H1 (cell line): ENCODE results near the gene NPL. TPM values are rescaled to one million over a fixed set of nuclear protein-coding genes. Genes with fewer than 3 reads are reported as not detected.

Experiments used
- CTCF ChIA-PET: fragments of 300-600 bp; sonication (Branson Sonifier 250); formaldehyde crosslinking; loops from one replicate; lab custom pipeline; 2021; ENCODE audit not compliant: partially characterized antibody; lab: Charles Lee
- POLR2A ChIA-PET: fragments of 300-600 bp; sonication (Branson Sonifier 250); formaldehyde crosslinking; loops from one replicate; lab custom pipeline; 2021; ENCODE audit warnings: inconsistent platforms; ENCODE audit not compliant: partially characterized antibody; lab: Charles Lee
- DNase-seq, 2 experiments: peaks; one replicate each; pipeline versions ENCODE4 v3.0.0 to v3.0.0-alpha.2; 2010 to 2022; ENCODE audit warnings: low spot score in 2 of 2, low read depth in 1 of 2, mixed read lengths in 1 of 2
- FAIRE-seq: peaks from 2 replicates; lab custom pipeline; 2011; peaks lifted over from hg19 to GRCh38; lab: Jason Lieb, UNC
- H2AFZ ChIP-seq: 2 replicates; pipeline ENCODE4 v1.8.1; 2012; ENCODE audit warnings: low read length, inconsistent platforms
- H2AK5ac ChIP-seq: 2 replicates; pipeline ENCODE4 v1.6.1; 2013; ENCODE audit warnings: low read depth, low read length
- H2BK120ac ChIP-seq: replicated peaks from 2 replicates; pipeline ENCODE3; 2013; ENCODE audit warnings: low read depth, low read length, inconsistent platforms
- H2BK12ac ChIP-seq: 2 replicates; pipeline ENCODE4 v1.6.1; 2013; ENCODE audit warnings: low read depth, low read length
- H2BK15ac ChIP-seq: 2 replicates; pipeline ENCODE4 v1.6.1; 2013; ENCODE audit warnings: low read length
- H2BK20ac ChIP-seq: 2 replicates; pipeline ENCODE4 v1.6.1; 2013; ENCODE audit warnings: low read length
- H2BK5ac ChIP-seq: 2 replicates; pipeline ENCODE4 v1.6.1; 2013; ENCODE audit warnings: low read depth, low read length
- H3K14ac ChIP-seq: 2 replicates; pipeline ENCODE4 v1.6.1; 2013; ENCODE audit warnings: inconsistent platforms; ENCODE audit not compliant: insufficient read length
- H3K18ac ChIP-seq: 2 replicates; pipeline ENCODE4 v1.6.1; 2013; ENCODE audit warnings: low read length; ENCODE audit errors: extremely low read depth
- H3K23ac ChIP-seq: 2 replicates; pipeline ENCODE4 v1.6.1; 2013; ENCODE audit warnings: inconsistent platforms; ENCODE audit not compliant: insufficient read length
- H3K23me2 ChIP-seq: 2 replicates; pipeline ENCODE4 v1.6.1; 2013; ENCODE audit warnings: low read depth, low read length
- H3K27ac ChIP-seq: 2 replicates; pipeline ENCODE4 v1.6.1; 2011; ENCODE audit warnings: low read depth, low read length, inconsistent platforms
- H3K27me3 ChIP-seq, 4 experiments: replicated peaks in 1 of 4; 1 replicate in 1 of 4; 2 replicates in 3 of 4; pipeline versions ENCODE4 v1.6.1 to v1.8.1; 2011 to 2013; ENCODE audit warnings: low read length in 3 of 4, mild to moderate bottlenecking in 3 of 4, inconsistent platforms in 2 of 4, mixed read lengths in 2 of 4, moderate library complexity in 1 of 4; ENCODE audit not compliant: control insufficient read depth in 3 of 4, insufficient read depth in 3 of 4; ENCODE audit errors: extremely low read depth in 1 of 4
- H3K36me3 ChIP-seq, 4 experiments: 2 replicates each; pipeline versions ENCODE4 v1.6.1 to v1.8.1; 2011 to 2013; ENCODE audit warnings: mild to moderate bottlenecking in 4 of 4, low read length in 3 of 4, moderate library complexity in 2 of 4, control low read depth in 1 of 4, inconsistent platforms in 1 of 4; ENCODE audit not compliant: insufficient read depth in 4 of 4, control insufficient read depth in 2 of 4
- H3K4ac ChIP-seq: replicated peaks from 2 replicates; pipeline ENCODE3; 2013; ENCODE audit warnings: low read length, low read depth, mixed read lengths, inconsistent platforms; ENCODE audit not compliant: insufficient read length
- H3K4me1 ChIP-seq, 4 experiments: replicated peaks in 1 of 4; 1 replicate in 1 of 4; 2 replicates in 3 of 4; pipeline versions ENCODE4 v1.6.1 to v1.8.1; 2011 to 2013; ENCODE audit warnings: low read length in 3 of 4, inconsistent platforms in 2 of 4, mixed read lengths in 1 of 4; ENCODE audit not compliant: insufficient read depth in 4 of 4, control insufficient read depth in 3 of 4
- H3K4me2 ChIP-seq, 2 experiments: 2 replicates each; pipeline versions ENCODE4 v1.6.1 to v1.8.1; 2011 to 2013; ENCODE audit warnings: low read depth in 2 of 2, low read length in 2 of 2, control low read depth in 1 of 2, inconsistent platforms in 1 of 2, mild to moderate bottlenecking in 1 of 2; ENCODE audit not compliant: insufficient read depth in 1 of 2
- H3K4me3 ChIP-seq, 4 experiments: fragments of 200-600, 300-600 bp in 1 of 4; sonication (generic), shearing (Covaris generic), sonication (Bioruptor Twin) in 1 of 4; 2 replicates each; pipeline versions ENCODE4 v1.5.1 to v1.8.1; 2011 to 2016; ENCODE audit warnings: low read length in 4 of 4, low read depth in 3 of 4, control low read depth in 2 of 4, inconsistent platforms in 2 of 4, mild to moderate bottlenecking in 2 of 4, mixed read lengths in 1 of 4, moderate library complexity in 1 of 4; ENCODE audit not compliant: insufficient read depth in 2 of 4; ENCODE audit errors: extremely low read depth in 1 of 4
- H3K56ac ChIP-seq: replicated peaks from 2 replicates; pipeline ENCODE3; 2013; ENCODE audit warnings: low read depth, mild to moderate bottlenecking, mixed read lengths, low read length, inconsistent platforms; ENCODE audit not compliant: insufficient read length
- H3K79me1 ChIP-seq: 2 replicates; pipeline ENCODE4 v1.6.1; 2013; ENCODE audit warnings: low read depth, low read length, control low read depth
- H3K79me2 ChIP-seq, 2 experiments: 2 replicates each; pipeline versions ENCODE4 v1.6.1 to v1.8.1; 2012 to 2013; ENCODE audit warnings: low read length in 2 of 2, mild to moderate bottlenecking in 2 of 2, inconsistent platforms in 1 of 2; ENCODE audit not compliant: insufficient read depth in 2 of 2, control insufficient read depth in 1 of 2
- H3K9ac ChIP-seq, 4 experiments: replicated peaks in 1 of 4; 1 replicate in 1 of 4; 2 replicates in 3 of 4; pipeline versions ENCODE4 v1.6.1 to v1.8.1; 2011 to 2013; ENCODE audit warnings: low read depth in 3 of 4, low read length in 3 of 4, control low read depth in 2 of 4, mild to moderate bottlenecking in 2 of 4, moderate library complexity in 2 of 4, inconsistent platforms in 1 of 4; ENCODE audit errors: extremely low read depth in 1 of 4
- H3K9me3 ChIP-seq, 2 experiments: 2 replicates each; pipeline versions ENCODE4 v1.6.1 to v1.8.1; 2012 to 2013; ENCODE audit warnings: mild to moderate bottlenecking in 2 of 2, moderate library complexity in 2 of 2, control low read depth in 1 of 2, inconsistent platforms in 1 of 2, low read depth in 1 of 2, low read length in 1 of 2, mixed read lengths in 1 of 2; ENCODE audit not compliant: insufficient read depth in 2 of 2
- H4K20me1 ChIP-seq, 2 experiments: replicated peaks in 1 of 2; 2 replicates each; pipeline versions ENCODE3 to v1.8.1; 2011 to 2013; ENCODE audit warnings: inconsistent platforms in 2 of 2, low read length in 2 of 2, mild to moderate bottlenecking in 1 of 2; ENCODE audit not compliant: insufficient read depth in 2 of 2, control insufficient read depth in 1 of 2
- H4K5ac ChIP-seq: 2 replicates; pipeline ENCODE4 v1.6.1; 2013; ENCODE audit warnings: low read length, low read depth, mixed read lengths, inconsistent platforms; ENCODE audit not compliant: insufficient read length
- H4K8ac ChIP-seq: 2 replicates; pipeline ENCODE4 v1.8.0; 2013; ENCODE audit warnings: mild to moderate bottlenecking, moderate library complexity, low read length, inconsistent platforms; ENCODE audit not compliant: insufficient read depth; ENCODE audit errors: extremely low read depth
- H4K91ac ChIP-seq: replicated peaks from 2 replicates; pipeline ENCODE3; 2013; ENCODE audit warnings: low read length, mixed read lengths, inconsistent platforms; ENCODE audit not compliant: insufficient read length
- ASH2L ChIP-seq: fragments of 200-600, 300-600 bp; sonication (generic); IDR thresholded peaks from one replicate; pipeline ENCODE4 v1.7.1; 2017; ENCODE audit warnings: low read length
- CBX8 ChIP-seq: fragments of 300-800, 300-1000 bp; sonication (generic); IDR thresholded peaks from 2 replicates; pipeline ENCODE4 v1.7.1; 2016; ENCODE audit warnings: low read depth, low read length, borderline replicate concordance
- GABPA ChIP-seq: IDR thresholded peaks from 2 replicates; pipeline ENCODE4 v1.6.1; 2011; ENCODE audit warnings: mild to moderate bottlenecking, low read length, moderate library complexity, borderline replicate concordance; ENCODE audit not compliant: insufficient read depth
- HDAC6 ChIP-seq: IDR thresholded peaks from one replicate; pipeline ENCODE4 v1.7.1; 2012; ENCODE audit warnings: low read depth, mild to moderate bottlenecking, inconsistent platforms, low read length, moderate library complexity
- JUN ChIP-seq: IDR thresholded peaks from 2 replicates; pipeline ENCODE4 v1.6.1; 2011; ENCODE audit warnings: low read depth, mild to moderate bottlenecking, improper control_type of control experiment, low read length
- SAP30 ChIP-seq: fragments of 300-600 bp; sonication (generic); IDR thresholded peaks from 2 replicates; pipeline ENCODE4 v1.7.1; 2012; ENCODE audit warnings: low read length, moderate library complexity, mild to moderate bottlenecking, inconsistent platforms; ENCODE audit not compliant: insufficient read depth, insufficient replicate concordance
- SIX5 ChIP-seq: IDR thresholded peaks from 2 replicates; pipeline ENCODE4 v1.6.1; 2011; ENCODE audit warnings: mild to moderate bottlenecking, low read depth, low read length
- SP2 ChIP-seq: IDR thresholded peaks from 2 replicates; pipeline ENCODE4 v1.6.1; 2012; ENCODE audit warnings: mild to moderate bottlenecking, low read length, inconsistent platforms
- SUZ12 ChIP-seq: fragments of 200-600 bp; sonication (generic); IDR thresholded peaks from 2 replicates; pipeline ENCODE4 v1.6.1; 2012; ENCODE audit warnings: mild to moderate bottlenecking, inconsistent platforms, low read length, moderate library complexity, mixed read lengths
- WGBS, 2 experiments: shearing (Covaris generic) in 1 of 2; methylation state at CpG; one replicate each; pipeline versions ENCODE4 v1.1.6 to v1.1.7; 2013 to 2015; ENCODE audit warnings: low lambda C conversion rate in 2 of 2, mixed read lengths in 2 of 2, inconsistent platforms in 1 of 2, low coverage in 1 of 2, missing lambda C conversion rate in 1 of 2; ENCODE audit not compliant: insufficient replicate concordance in 2 of 2, insufficient coverage in 1 of 2, insufficient read length in 1 of 2; ENCODE audit errors: extremely low coverage in 1 of 2, missing lambda C conversion rate in 1 of 2; 5-methylcytosine and 5-hydroxymethylcytosine counted together
- polyA plus RNA-seq, 7 experiments: library from polyadenylated mRNA; depleted of rRNA in 3 of 7; stranded (reverse) in 5 of 7; unstranded in 2 of 7; fragments of >200 nt in 5 of 7; fragments of 200-250 nt in 2 of 7; gene quantifications; 1 replicate in 5 of 7; 2 replicates in 1 of 7; 4 replicates in 1 of 7; pipeline versions ENCODE4 v1.2.1 to v1.2.3, GENCODE V29; 2011 to 2013; ENCODE audit warnings: missing spikeins in 2 of 7, mixed read lengths in 2 of 7
- total RNA-seq: library from RNA; stranded (reverse); fragmentation: NEBNext Ultra II Directional; extraction: Animal tissue kit (Norgen Biotek cat#: 25700); gene quantifications from 2 replicates; pipeline ENCODE4 v1.2.1, GENCODE V29; 2021
- TF ChIP-seq, protein P1 (sequence below): IDR thresholded peaks from 2 replicates; pipeline ENCODE4 v1.6.1; 2011; ENCODE audit warnings: low read length, improper control_type of control experiment
- TF ChIP-seq, protein P2 (sequence below): IDR thresholded peaks from 2 replicates; pipeline ENCODE4 v1.6.1; 2012; ENCODE audit warnings: inconsistent platforms

The NPL gene
- total and polyA plus RNA-seq, 2 of the 8 experiments (the other 6 are each of a cell fraction or from before 2014, with no cell fraction given), result 2.2 to 4.4 TPM

DNA sequence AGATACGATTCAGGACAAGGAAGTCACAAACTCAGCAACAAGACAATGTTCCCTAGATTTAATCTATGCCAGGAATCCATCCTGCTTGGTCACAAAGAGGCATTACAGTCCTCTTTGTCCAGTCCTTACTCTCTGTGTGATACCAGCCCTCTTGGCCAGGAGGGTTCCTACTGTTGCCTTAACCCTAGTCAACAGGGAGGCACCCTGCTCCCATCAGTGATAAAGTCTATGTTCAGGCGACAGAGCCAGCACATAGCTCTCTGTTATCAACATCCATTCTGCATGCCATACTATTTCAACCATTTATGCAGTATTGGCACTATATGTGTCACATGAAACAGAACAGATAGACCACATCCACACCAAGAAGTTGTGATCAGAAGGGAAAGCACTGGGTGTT lies 4.4 kb upstream of the NPL start:
- H3K27me3 ChIP-seq, result peaks cover 14 to 29% (median 21%) of the 10 kb centered on the region in 4 experiments
- H3K9me3 ChIP-seq, result no peaks in the 10 kb centered on the region
- H3K27ac ChIP-seq, result no peak overlapping the region
- no peaks in the 10 kb centered on the region for H3K36me3 ChIP-seq
- WGBS, 2 experiments, result 90% methylated on average over 2 of the region's 2 CpGs; no CpG with 5 or more reads in 1 of the 2 experiments
- no peaks in the 10 kb centered on the region for H3K79me1 ChIP-seq
- no peaks in the 10 kb centered on the region for H3K79me2 ChIP-seq
- no peak overlapping the region for H3K18ac ChIP-seq
- H2AK5ac ChIP-seq, result no peak overlapping the region
- peak overlapping the region; percentile 55 for H2BK12ac ChIP-seq
- CTCF ChIA-PET, result interaction anchor here (0.6 to 23.0 kb wide), 45 partner anchors 12 to 812 kb away, joined by 3 to 1131 read pairs (median 4); partner anchors contain the start of genes RGS16, RGS8 and RNASEL
- H4K8ac ChIP-seq, result no peak overlapping the region
- H2BK120ac ChIP-seq, result no peak overlapping the region
- no peak overlapping the region for H2BK5ac ChIP-seq
- peaks cover 7% of the 10 kb centered on the region; the same call in 1 of the 2 replicates for H3K23me2 ChIP-seq
- no peak overlapping the region for H2BK15ac ChIP-seq
- H2BK20ac ChIP-seq, result no peak overlapping the region
- no peak overlapping the region for H3K4ac ChIP-seq
- no peak overlapping the region for H4K91ac ChIP-seq
- FAIRE-seq (no peak), DNase-seq (no peak)
- no peak overlapping the region for H3K56ac ChIP-seq
- no peak overlapping the region for H3K9ac ChIP-seq
- no peak overlapping the region for H4K5ac ChIP-seq
- H3K4me2 ChIP-seq, result no peak overlapping the region
- H3K4me3 ChIP-seq, result no peak overlapping the region
- POLR2A ChIA-PET, result interaction anchor here (1.7 to 12.2 kb wide), 3 partner anchors 170 to 185 kb away, joined by 16 to 166 read pairs (median 28); partner anchors contain the start of gene RGS16
- no peak overlapping the region for H3K23ac ChIP-seq
- H2AFZ ChIP-seq, result no peak overlapping the region
- H3K4me1 ChIP-seq, result peaks cover 0 to 8% (median 3%) of the 10 kb centered on the region in 4 experiments; a peak in 2 of 7 replicates
- H4K20me1 ChIP-seq, result no peaks in the 10 kb centered on the region
- no peak overlapping the region for H3K14ac ChIP-seq
- TF ChIP-seq SIX5 (no peak), CBX8 (no peak), SUZ12 (no peak), ASH2L (no peak), GABPA (no peak), SP2 (no peak), JUN (no peak), SAP30 (no peak), HDAC6 (no peak)
- TF ChIP-seq, protein P1, sequence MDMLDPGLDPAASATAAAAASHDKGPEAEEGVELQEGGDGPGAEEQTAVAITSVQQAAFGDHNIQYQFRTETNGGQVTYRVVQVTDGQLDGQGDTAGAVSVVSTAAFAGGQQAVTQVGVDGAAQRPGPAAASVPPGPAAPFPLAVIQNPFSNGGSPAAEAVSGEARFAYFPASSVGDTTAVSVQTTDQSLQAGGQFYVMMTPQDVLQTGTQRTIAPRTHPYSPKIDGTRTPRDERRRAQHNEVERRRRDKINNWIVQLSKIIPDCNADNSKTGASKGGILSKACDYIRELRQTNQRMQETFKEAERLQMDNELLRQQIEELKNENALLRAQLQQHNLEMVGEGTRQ, result no peak
- TF ChIP-seq, protein P2, sequence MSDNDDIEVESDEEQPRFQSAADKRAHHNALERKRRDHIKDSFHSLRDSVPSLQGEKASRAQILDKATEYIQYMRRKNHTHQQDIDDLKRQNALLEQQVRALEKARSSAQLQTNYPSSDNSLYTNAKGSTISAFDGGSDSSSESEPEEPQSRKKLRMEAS, result no peak
